A673 (cell line): ENCODE results near the gene RMDN3. TPM values are rescaled to one million over a fixed set of nuclear protein-coding genes. Genes with fewer than 3 reads are reported as not detected.

Experiments used
- BruUV-seq: library from RNA; stranded (reverse); fragments of 400-500 nt; replicated peaks from 2 replicates; lab custom pipeline; 2021; lab: Mats Ljungman, UMichigan
- CTCF ChIA-PET: fragments of 300-600 bp; sonication (Branson Sonifier 250); formaldehyde crosslinking; loops from one replicate; lab custom pipeline; 2022; ENCODE audit warnings: antibody characterized with exemption; lab: Charles Lee
- POLR2A ChIA-PET: fragments of 300-600 bp; sonication (Branson Sonifier 250); formaldehyde crosslinking; loops from one replicate; lab custom pipeline; 2022; ENCODE audit warnings: antibody characterized with exemption; ENCODE audit not compliant: low non-redundant PET; lab: Charles Lee
- DNase-seq: peaks from one replicate; pipeline ENCODE4 v3.0.0-alpha.2; 2015; ENCODE audit warnings: low spot score
- H3K27ac ChIP-seq: fragments of 200-600 bp; sonication (generic); 2 replicates; pipeline ENCODE4 v1.5.1; 2016; ENCODE audit warnings: mixed run types, low read depth, mild to moderate bottlenecking, mixed read lengths, antibody characterized with exemption, low read length; ENCODE audit not compliant: poor library complexity, severe bottlenecking
- H3K27me3 ChIP-seq: fragments of 200-600 bp; sonication (generic); replicated peaks from 2 replicates; pipeline ENCODE4 v1.6.1; 2017; ENCODE audit warnings: mixed run types, low read depth, mild to moderate bottlenecking, mixed read lengths, antibody characterized with exemption, low read length; ENCODE audit not compliant: insufficient read depth, poor library complexity
- H3K36me3 ChIP-seq: fragments of 200-600 bp; sonication (generic); 2 replicates; pipeline ENCODE4 v1.6.1; 2016; ENCODE audit warnings: mixed run types, mild to moderate bottlenecking, mixed read lengths, antibody characterized with exemption, low read length; ENCODE audit not compliant: insufficient read depth, poor library complexity, severe bottlenecking
- H3K4me1 ChIP-seq: fragments of 200-600 bp; sonication (generic); 2 replicates; pipeline ENCODE4 v1.6.1; 2017; ENCODE audit warnings: mixed run types, mild to moderate bottlenecking, mixed read lengths, antibody characterized with exemption, low read length; ENCODE audit not compliant: insufficient read depth, poor library complexity, severe bottlenecking
- H3K4me3 ChIP-seq: fragments of 200-600 bp; sonication (generic); 2 replicates; pipeline ENCODE4 v1.5.1; 2016; ENCODE audit warnings: low read depth, mixed run types, mild to moderate bottlenecking, mixed read lengths, low read length; ENCODE audit not compliant: poor library complexity, severe bottlenecking
- H3K9me3 ChIP-seq: fragments of 200-600 bp; sonication (generic); 2 replicates; pipeline ENCODE4 v1.6.1; 2016; ENCODE audit warnings: mixed run types, low read depth, mild to moderate bottlenecking, mixed read lengths, antibody characterized with exemption, low read length; ENCODE audit not compliant: poor library complexity, severe bottlenecking
- CTCF ChIP-seq: fragments of 300-800, 200-600 bp; sonication (generic); conservative IDR thresholded peaks from 2 replicates; pipeline ENCODE4 v1.5.1; 2017; ENCODE audit warnings: low read depth, mild to moderate bottlenecking, antibody characterized with exemption, low read length, moderate library complexity, mixed read lengths
- EZH2 ChIP-seq: fragments of 200-600 bp; sonication (generic); IDR thresholded peaks from 2 replicates; pipeline ENCODE4 v1.6.1; 2017; ENCODE audit warnings: borderline replicate concordance, low read depth, mild to moderate bottlenecking, mixed read lengths, antibody characterized with exemption, low read length; ENCODE audit not compliant: poor library complexity, severe bottlenecking
- intact Hi-C: fragments of 100-400 bp; cut with micrococcal nuclease; formaldehyde crosslinking; loops from one replicate; pipeline ENCODE4 v1.10.0; 2022; ENCODE audit not compliant: unreplicated experiment
- total RNA-seq: library from RNA; stranded (reverse); gene quantifications from 2 replicates; pipeline ENCODE4 v1.2.3, GENCODE V29; 2021

RMDN3 gene
- total RNA-seq, 1 experiment from 2014 or later, result 50.8 TPM

GRCh38 chr15:40739047-40739446 is 16.0 kb downstream of the RMDN3 start:
- ChIA-PET CTCF (no interaction called here), POLR2A (no interaction called here)
- Histone ChIP-seq H3K27ac (no peak overlapping the region), H3K9me3 (no peaks in the 10 kb centered on the region), H3K4me3 (no peak overlapping the region), H3K27me3 (no peaks in the 10 kb centered on the region), H3K36me3 (peaks cover 79% of the 10 kb centered on the region), H3K4me1 (no peaks in the 10 kb centered on the region)
- no peak for TF ChIP-seq CTCF
- no peak for TF ChIP-seq EZH2
- intact Hi-C loops, result no loop called here
- no peak for DNase-seq
- BruUV-seq, result TSS peak; percentile 5

- no peaks in the 10 kb centered on the region for H3K9me3 ChIP-seq
- no peak for DNase-seq
- peaks cover 78% of the 10 kb centered on the region for H3K36me3 ChIP-seq
- no peaks in the 10 kb centered on the region for H3K4me1 ChIP-seq
- H3K27ac ChIP-seq, result no peak overlapping the region
- no peak overlapping the region for H3K4me3 ChIP-seq
- POLR2A ChIA-PET, result no interaction called here
- no peaks in the 10 kb centered on the region for H3K27me3 ChIP-seq
- intact Hi-C loops, result no loop called here
- CTCF ChIA-PET, result no interaction called here
- BruUV-seq, result no TSS peak
- no peak for TF ChIP-seq EZH2
- TF ChIP-seq CTCF, result no peak
These were observed 18.0 kb downstream of the RMDN3 start for GRCh38 chr15:40737048-40737447.

- peaks cover 83% of the 10 kb centered on the region for H3K36me3 ChIP-seq
- DNase-seq, result no peak
- peaks cover 4% of the 10 kb centered on the region for H3K4me1 ChIP-seq
- intact Hi-C loops, result no loop called here
- no peaks in the 10 kb centered on the region for H3K9me3 ChIP-seq
- POLR2A ChIA-PET, result no interaction called here
- CTCF ChIA-PET, result no interaction called here
- BruUV-seq, result no TSS peak
- H3K27me3 ChIP-seq, result no peaks in the 10 kb centered on the region
- H3K27ac ChIP-seq, result no peak overlapping the region
- H3K4me3 ChIP-seq, result no peak overlapping the region
- TF ChIP-seq CTCF, result no peak
- TF ChIP-seq EZH2, result no peak
These were observed 18.5 kb downstream of the RMDN3 start for GRCh38 chr15:40736575-40736974.
